ENCODE results near the gene UCKL1. TPM values are rescaled to one million over a fixed set of nuclear protein-coding genes. Genes with fewer than 3 reads are reported as not detected.
A peak's percentile ranks its signal among the peaks of the same experiment; 100 is the strongest.

Gene UCKL1
- total RNA-seq, 1 experiment from 2014 or later, result 47.4 TPM

DNA sequence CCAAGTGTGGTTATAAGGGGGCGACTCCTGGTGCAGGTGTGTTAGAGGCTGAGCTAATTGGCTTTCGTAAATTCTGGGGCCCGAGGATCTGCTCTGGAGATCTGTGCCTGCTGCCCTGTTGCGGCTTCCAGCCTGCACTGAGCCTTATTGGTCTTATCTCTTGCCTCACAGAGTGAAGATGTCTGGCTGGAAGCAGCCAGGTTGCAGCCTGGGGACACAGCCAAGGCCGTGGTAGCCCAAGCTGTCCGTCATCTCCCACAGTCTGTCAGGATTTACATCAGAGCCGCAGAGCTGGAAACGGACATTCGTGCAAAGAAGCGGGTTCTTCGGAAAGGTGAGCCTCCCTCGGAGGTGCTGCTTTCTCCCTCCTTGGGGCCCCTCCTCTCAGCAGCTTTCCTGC is 44.7 kb upstream of the UCKL1 start:
- ChIA-PET CTCF (no interaction called here), POLR2A (no interaction called here)

DNA sequence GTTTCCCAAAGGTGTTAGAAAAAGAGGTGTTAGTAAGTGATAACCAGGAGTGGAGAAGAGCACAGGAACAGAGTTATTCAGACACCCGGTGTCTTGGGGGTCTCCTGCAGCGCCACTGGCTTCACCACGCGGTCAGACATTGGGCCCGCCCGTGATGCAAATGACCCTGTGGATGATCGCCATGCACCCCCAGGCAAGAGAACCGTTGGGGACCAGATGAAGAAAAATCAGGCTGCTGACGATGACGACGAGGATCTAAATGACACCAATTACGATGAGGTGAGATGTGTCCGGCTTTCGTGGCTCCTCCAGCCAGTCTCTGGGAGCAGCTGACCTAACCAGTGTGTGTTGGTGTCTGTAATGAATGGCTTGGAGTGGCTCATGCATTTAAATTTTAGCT is 26.7 kb upstream of the UCKL1 start:
- ChIA-PET POLR2A (no interaction called here), CTCF (interaction anchor here (0.6 kb wide), 1 partner anchor 119 kb away, joined by 6 read pairs; no protein-coding TSS in a partner anchor)
- peaks cover 26% of the 10 kb centered on the region for H3K4me1 ChIP-seq (ENCODE audit: control insufficient read depth, insufficient read depth, low read length)
- TSS peak; percentile 85 for BruUV-seq (replicated peaks)
- H3K9me3 ChIP-seq (ENCODE audit: control insufficient read depth, insufficient read depth, low read depth, low read length), result no peaks in the 10 kb centered on the region
- no peak overlapping the region for H3K4me3 ChIP-seq (ENCODE audit: low read depth in 2 of 2, low read length in 2 of 2)
- no peak for DNase-seq (ENCODE audit: low read depth, low spot score)
- H3K27ac ChIP-seq (ENCODE audit: low read length), result no peak overlapping the region
- TF ChIP-seq TCF7L2 (IDR thresholded peaks at IDR 0.05; ENCODE audit: low read depth, low read length) (no peak), SIN3A (IDR thresholded peaks at IDR 0.05; ENCODE audit: borderline replicate concordance, insufficient read depth, low read depth, low read length) (no peak), CTCF (IDR thresholded peaks at IDR 0.05) (no peak), POLR2AphosphoS5 (IDR thresholded peaks at IDR 0.05; ENCODE audit: low read depth, low read length) (no peak)
- TF ChIP-seq, protein P1, sequence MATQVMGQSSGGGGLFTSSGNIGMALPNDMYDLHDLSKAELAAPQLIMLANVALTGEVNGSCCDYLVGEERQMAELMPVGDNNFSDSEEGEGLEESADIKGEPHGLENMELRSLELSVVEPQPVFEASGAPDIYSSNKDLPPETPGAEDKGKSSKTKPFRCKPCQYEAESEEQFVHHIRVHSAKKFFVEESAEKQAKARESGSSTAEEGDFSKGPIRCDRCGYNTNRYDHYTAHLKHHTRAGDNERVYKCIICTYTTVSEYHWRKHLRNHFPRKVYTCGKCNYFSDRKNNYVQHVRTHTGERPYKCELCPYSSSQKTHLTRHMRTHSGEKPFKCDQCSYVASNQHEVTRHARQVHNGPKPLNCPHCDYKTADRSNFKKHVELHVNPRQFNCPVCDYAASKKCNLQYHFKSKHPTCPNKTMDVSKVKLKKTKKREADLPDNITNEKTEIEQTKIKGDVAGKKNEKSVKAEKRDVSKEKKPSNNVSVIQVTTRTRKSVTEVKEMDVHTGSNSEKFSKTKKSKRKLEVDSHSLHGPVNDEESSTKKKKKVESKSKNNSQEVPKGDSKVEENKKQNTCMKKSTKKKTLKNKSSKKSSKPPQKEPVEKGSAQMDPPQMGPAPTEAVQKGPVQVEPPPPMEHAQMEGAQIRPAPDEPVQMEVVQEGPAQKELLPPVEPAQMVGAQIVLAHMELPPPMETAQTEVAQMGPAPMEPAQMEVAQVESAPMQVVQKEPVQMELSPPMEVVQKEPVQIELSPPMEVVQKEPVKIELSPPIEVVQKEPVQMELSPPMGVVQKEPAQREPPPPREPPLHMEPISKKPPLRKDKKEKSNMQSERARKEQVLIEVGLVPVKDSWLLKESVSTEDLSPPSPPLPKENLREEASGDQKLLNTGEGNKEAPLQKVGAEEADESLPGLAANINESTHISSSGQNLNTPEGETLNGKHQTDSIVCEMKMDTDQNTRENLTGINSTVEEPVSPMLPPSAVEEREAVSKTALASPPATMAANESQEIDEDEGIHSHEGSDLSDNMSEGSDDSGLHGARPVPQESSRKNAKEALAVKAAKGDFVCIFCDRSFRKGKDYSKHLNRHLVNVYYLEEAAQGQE (IDR thresholded peaks at IDR 0.05; ENCODE audit: insufficient read depth in 1 of 2, low read depth in 2 of 2, low read length in 1 of 2), result no peak
- intact Hi-C loops (cut with micrococcal nuclease; ENCODE audit: unreplicated experiment) (no loop called here), in situ Hi-C loops (cut with HindIII; ENCODE audit: low pct_unique_long_range_greater_than_20kb, low sequenced_read_pairs) (no loop called here)
- H3K27me3 ChIP-seq (ENCODE audit: control insufficient read depth, insufficient read depth, low read length), result no peaks in the 10 kb centered on the region
- ATAC-seq, result no peak
- H3K36me3 ChIP-seq (ENCODE audit: control insufficient read depth, insufficient read depth, low read length), result peaks cover 14% of the 10 kb centered on the region

More for the DNA sequence above, 44.7 kb upstream of the UCKL1 start:
- Histone ChIP-seq H3K4me1 (ENCODE audit: control insufficient read depth, insufficient read depth, low read length) (no peaks in the 10 kb centered on the region), H3K4me3 (ENCODE audit: low read depth in 2 of 2, low read length in 2 of 2) (no peak overlapping the region), H3K9me3 (ENCODE audit: control insufficient read depth, insufficient read depth, low read depth, low read length) (no peaks in the 10 kb centered on the region), H3K27me3 (ENCODE audit: control insufficient read depth, insufficient read depth, low read length) (no peaks in the 10 kb centered on the region), H3K27ac (ENCODE audit: low read length) (no peak overlapping the region), H3K36me3 (ENCODE audit: control insufficient read depth, insufficient read depth, low read length) (0 out of 2 replicates have a peak, but pooled peaks cover 6% of the 10 kb centered on the region)
- in situ Hi-C loops (cut with HindIII; ENCODE audit: low pct_unique_long_range_greater_than_20kb, low sequenced_read_pairs), result no loop called here
- BruUV-seq (replicated peaks), result no TSS peak
- ATAC-seq (peak; percentile 44), DNase-seq (ENCODE audit: low read depth, low spot score) (no peak)
- TF ChIP-seq, protein P1 (IDR thresholded peaks at IDR 0.05; ENCODE audit: insufficient read depth in 1 of 2, low read depth in 2 of 2, low read length in 1 of 2), result no peak
- TF ChIP-seq CTCF (IDR thresholded peaks at IDR 0.05) (no peak), POLR2AphosphoS5 (IDR thresholded peaks at IDR 0.05; ENCODE audit: low read depth, low read length) (no peak), SIN3A (IDR thresholded peaks at IDR 0.05; ENCODE audit: borderline replicate concordance, insufficient read depth, low read depth, low read length) (no peak), TCF7L2 (IDR thresholded peaks at IDR 0.05; ENCODE audit: low read depth, low read length) (no peak)
- intact Hi-C loops (cut with micrococcal nuclease; ENCODE audit: unreplicated experiment), result no loop called here
